ENCODE data around the gene PRR12. TPM values are rescaled to one million over a fixed set of nuclear protein-coding genes. Genes with fewer than 3 reads are reported as not detected.

PRR12 gene
- total RNA-seq, 1 donor from 2014 or later: 8.9 TPM

- Histone ChIP-seq H3K36me3 (ENCODE audit: control insufficient read depth, insufficient read depth, low read length) (peaks cover 7% of the 10 kb centered on the region), H3K27me3 (ENCODE audit: control insufficient read depth, insufficient read depth, low read length) (no peaks in the 10 kb centered on the region), H3K4me3 (ENCODE audit: low read depth, low read length) (no peak overlapping the region)
- TF ChIP-seq, protein P1, sequence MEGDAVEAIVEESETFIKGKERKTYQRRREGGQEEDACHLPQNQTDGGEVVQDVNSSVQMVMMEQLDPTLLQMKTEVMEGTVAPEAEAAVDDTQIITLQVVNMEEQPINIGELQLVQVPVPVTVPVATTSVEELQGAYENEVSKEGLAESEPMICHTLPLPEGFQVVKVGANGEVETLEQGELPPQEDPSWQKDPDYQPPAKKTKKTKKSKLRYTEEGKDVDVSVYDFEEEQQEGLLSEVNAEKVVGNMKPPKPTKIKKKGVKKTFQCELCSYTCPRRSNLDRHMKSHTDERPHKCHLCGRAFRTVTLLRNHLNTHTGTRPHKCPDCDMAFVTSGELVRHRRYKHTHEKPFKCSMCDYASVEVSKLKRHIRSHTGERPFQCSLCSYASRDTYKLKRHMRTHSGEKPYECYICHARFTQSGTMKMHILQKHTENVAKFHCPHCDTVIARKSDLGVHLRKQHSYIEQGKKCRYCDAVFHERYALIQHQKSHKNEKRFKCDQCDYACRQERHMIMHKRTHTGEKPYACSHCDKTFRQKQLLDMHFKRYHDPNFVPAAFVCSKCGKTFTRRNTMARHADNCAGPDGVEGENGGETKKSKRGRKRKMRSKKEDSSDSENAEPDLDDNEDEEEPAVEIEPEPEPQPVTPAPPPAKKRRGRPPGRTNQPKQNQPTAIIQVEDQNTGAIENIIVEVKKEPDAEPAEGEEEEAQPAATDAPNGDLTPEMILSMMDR (IDR thresholded peaks at IDR 0.05; ENCODE audit: insufficient read depth, low read length, poor library complexity, severe bottlenecking): no peak
- DNase-seq (ENCODE audit: low read depth): no peak
Measured at GRCh38 chr19:49655570-49656455, 64.8 kb downstream of the PRR12 start.

DNA sequence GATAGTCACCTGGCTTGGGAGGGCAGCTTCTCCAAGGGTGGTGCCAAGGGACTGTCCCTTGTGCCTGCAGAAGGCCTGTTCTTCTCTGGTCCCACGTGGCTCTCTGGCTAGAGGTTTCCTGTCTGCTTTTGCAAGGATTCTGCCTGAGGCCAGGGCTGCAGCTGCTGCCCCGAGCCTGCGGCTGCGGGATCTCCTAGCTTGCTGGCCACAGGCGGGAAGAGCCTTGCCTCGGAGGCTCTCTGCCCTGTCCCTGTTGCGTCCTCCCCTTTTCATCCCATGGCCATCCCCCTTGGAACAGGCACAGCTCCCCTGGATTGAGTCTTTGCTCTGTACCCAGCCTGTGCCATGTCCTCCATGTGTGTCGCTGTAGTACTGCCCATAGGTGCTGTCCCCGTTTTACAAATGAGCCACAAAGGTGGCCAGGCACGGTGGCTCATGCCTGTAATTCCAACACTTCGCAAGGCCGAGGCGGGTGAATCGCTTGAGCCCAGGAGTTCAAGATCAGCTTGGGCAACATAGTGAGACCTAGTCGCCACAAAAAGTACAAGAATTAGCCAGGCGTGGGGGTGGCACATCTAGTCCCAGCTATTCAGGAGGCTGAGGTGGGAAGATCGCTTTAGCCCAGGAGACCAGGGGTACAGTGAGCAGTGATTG, 65.6 kb downstream of the PRR12 start:
- no peak for DNase-seq (ENCODE audit: low read depth)
- Histone ChIP-seq H3K27me3 (ENCODE audit: control insufficient read depth, insufficient read depth, low read length) (no peaks in the 10 kb centered on the region), H3K4me3 (ENCODE audit: low read depth, low read length) (no peak overlapping the region), H3K36me3 (ENCODE audit: control insufficient read depth, insufficient read depth, low read length) (peaks cover 7% of the 10 kb centered on the region)
- TF ChIP-seq, protein P1 (IDR thresholded peaks at IDR 0.05; ENCODE audit: insufficient read depth, low read length, poor library complexity, severe bottlenecking): no peak

- no peaks in the 10 kb centered on the region for H3K27me3 ChIP-seq (ENCODE audit: control insufficient read depth, insufficient read depth, low read length)
- no peak for DNase-seq (ENCODE audit: low read depth)
- no peak overlapping the region for H3K4me3 ChIP-seq (ENCODE audit: low read depth, low read length)
- peaks cover 7% of the 10 kb centered on the region for H3K36me3 ChIP-seq (ENCODE audit: control insufficient read depth, insufficient read depth, low read length)
- TF ChIP-seq, protein P1 (IDR thresholded peaks at IDR 0.05; ENCODE audit: insufficient read depth, low read length, poor library complexity, severe bottlenecking): no peak
Measured at GRCh38 chr19:49657493-49658138, 66.6 kb downstream of the PRR12 start.

DNA sequence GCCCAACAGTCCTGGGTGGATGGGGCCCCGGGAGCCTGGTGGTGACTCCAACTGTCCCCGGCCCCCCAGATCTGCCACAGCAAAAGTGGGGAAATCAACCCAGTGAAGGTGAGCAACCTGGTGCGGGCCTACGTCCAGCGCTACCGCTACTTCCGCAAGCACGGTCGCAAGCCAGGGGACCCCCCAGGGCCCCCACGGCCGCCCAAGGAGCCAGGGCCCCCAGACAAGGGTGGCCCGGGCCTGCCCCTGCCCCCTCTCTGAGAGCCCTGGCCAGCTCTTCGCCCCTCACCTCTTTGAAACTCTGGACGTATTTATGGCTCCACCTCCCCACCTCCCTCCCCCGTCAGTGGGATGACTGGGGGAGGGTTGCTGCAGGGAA, 67.1 kb downstream of the PRR12 start:
- no peak for DNase-seq (ENCODE audit: low read depth)
- H3K27me3 ChIP-seq (ENCODE audit: control insufficient read depth, insufficient read depth, low read length): no peaks in the 10 kb centered on the region
- H3K4me3 ChIP-seq (ENCODE audit: low read depth, low read length): no peak overlapping the region
- peaks cover 7% of the 10 kb centered on the region for H3K36me3 ChIP-seq (ENCODE audit: control insufficient read depth, insufficient read depth, low read length)
- TF ChIP-seq, protein P1 (IDR thresholded peaks at IDR 0.05; ENCODE audit: insufficient read depth, low read length, poor library complexity, severe bottlenecking): no peak

GRCh38 chr19:49658566-49659442, 67.8 kb downstream of the PRR12 start:
- H3K36me3 ChIP-seq (ENCODE audit: control insufficient read depth, insufficient read depth, low read length): peaks cover 7% of the 10 kb centered on the region
- TF ChIP-seq, protein P1 (IDR thresholded peaks at IDR 0.05; ENCODE audit: insufficient read depth, low read length, poor library complexity, severe bottlenecking): no peak
- H3K27me3 ChIP-seq (ENCODE audit: control insufficient read depth, insufficient read depth, low read length): no peaks in the 10 kb centered on the region
- no peak overlapping the region for H3K4me3 ChIP-seq (ENCODE audit: low read depth, low read length)
- no peak for DNase-seq (ENCODE audit: low read depth)

Data from kidney epithelial cell (primary cell).